ENCODE data around the gene MTRF1L. TPM values are rescaled to one million over a fixed set of nuclear protein-coding genes. Genes with fewer than 3 reads are reported as not detected.
A peak's percentile ranks its signal among the peaks of the same experiment; 100 is the strongest.
"Not testable (repeated sequence)": the region's sequence is repeated elsewhere in the genome, so short reads cannot be mapped to it uniquely, and the experiment has no call there.

The MTRF1L gene
- total RNA-seq, 1 donor from 2014 or later, result 16.0 TPM

DNA sequence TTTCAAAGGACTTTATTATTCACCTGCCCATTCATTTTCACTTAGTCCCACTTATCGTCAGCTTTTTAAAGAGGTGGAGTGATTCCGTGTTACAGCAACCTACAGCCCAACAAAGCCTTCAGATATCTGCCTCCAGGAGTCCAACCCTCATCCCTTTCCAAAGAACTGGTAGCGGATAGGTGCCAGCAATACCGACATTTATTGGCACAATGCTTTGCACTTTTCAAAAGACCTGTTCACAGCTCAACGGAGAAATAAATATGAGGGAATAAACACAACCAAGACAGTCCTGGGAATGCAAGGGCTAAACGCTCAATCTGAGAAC, 819 bp upstream of the MTRF1L start:
- no peak for DNase-seq (ENCODE audit: low spot score)

GRCh38 chr6:153001767-153002612, 519 bp downstream of the MTRF1L start:
- no peak for DNase-seq (ENCODE audit: low spot score)

- DNase-seq (ENCODE audit: low spot score), result not testable (repeated sequence)
Observed at GRCh38 chr6:153000790-153001189, 1.7 kb downstream of the MTRF1L start.

DNA sequence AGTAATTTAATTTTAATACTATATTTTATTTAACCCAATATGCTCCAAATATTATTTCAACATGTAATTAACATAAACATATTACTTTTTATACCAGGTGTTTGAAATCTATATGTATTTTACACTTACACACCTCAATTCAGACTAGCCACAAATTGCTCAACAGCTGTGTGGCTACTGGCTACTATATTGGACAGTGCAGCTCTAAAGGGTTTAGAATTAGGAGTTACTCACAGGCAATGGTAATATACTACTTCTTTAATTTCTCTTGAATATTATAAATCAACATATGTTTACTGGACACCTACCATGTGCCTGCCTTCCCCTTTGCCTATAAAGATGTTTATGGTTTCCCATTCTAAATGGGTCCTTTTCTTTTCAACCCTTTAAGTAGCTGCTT, 2.3 kb downstream of the MTRF1L start:
- no peak for DNase-seq (ENCODE audit: low spot score)

- not testable (repeated sequence) for DNase-seq (ENCODE audit: low spot score)
Observed at GRCh38 chr6:152999538-152999937, 3.0 kb downstream of the MTRF1L start.

- DNase-seq (ENCODE audit: low spot score), result no peak
Observed at GRCh38 chr6:152993847-152994246, 8.7 kb downstream of the MTRF1L start.

- DNase-seq (ENCODE audit: low spot score), result no peak
Observed at GRCh38 chr6:152993431-152993830, 9.1 kb downstream of the MTRF1L start.

- DNase-seq (ENCODE audit: low spot score), result no peak
Observed at GRCh38 chr6:152986978-152987377, 15.5 kb downstream of the MTRF1L start.

- DNase-seq (ENCODE audit: low spot score), result not testable (repeated sequence)
Observed at GRCh38 chr6:152985300-152985699, 17.2 kb downstream of the MTRF1L start.

- no peak for DNase-seq (ENCODE audit: low spot score)
Observed at GRCh38 chr6:152984513-152984872, 18.0 kb downstream of the MTRF1L start.

- DNase-seq (ENCODE audit: low spot score), result peak; percentile 84
Observed at GRCh38 chr6:152983637-152984512, 18.6 kb downstream of the MTRF1L start.

- peak; percentile 97 for DNase-seq (ENCODE audit: low spot score)
Observed at GRCh38 chr6:152982904-152983636, 19.4 kb downstream of the MTRF1L start, which contains the start of gene FBXO5. Gene FBXO5, minus strand, starts transcription at chr6:152983041. Its CDS starts 82 bp downstream, at chr6:152982959.

DNA sequence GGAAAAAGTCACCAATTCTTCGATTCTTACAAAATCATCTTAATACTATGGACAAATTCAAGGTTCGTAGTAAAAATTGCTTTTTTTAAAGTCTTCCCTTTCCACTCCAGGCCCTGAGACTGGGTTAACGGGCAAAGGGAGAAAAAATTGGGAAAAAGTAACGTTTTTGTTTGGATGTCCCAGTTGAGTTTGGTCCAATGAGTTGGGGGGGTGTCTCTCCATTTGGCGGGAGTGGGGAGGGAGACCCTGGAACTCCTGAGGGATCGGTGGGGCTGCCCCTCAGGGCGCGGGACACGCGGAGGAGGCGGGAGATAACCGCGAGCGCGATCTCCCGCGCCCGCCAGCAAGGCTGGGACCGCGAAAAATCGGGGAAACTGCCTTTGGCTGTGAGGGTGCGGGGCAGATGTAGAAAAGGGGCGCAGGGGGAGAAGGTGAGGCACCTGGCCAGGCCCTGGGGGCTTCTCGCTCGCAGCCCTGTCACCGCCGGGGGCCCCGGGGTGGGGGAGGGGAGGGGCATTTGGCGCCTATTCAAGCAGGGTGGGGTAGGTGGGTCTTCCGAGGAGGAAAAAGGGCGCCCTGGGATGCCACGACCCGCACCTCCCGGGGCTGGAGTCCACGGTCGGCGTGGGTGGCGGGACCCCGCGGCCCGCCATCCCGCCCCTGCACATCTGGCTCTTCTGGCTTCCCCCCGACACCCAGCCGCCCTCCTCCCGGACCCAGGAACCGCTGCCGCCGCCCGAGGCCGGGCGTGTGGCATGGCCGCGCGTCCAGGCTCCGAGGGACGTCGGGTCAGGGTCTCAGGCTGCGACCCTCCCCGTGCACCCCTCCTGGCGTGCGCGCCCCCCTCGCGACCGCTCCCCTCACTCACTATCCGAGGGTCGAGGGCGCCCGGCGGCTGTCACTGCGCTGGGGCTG, 20.3 kb downstream of the MTRF1L start:
- peak; percentile 51 for DNase-seq (ENCODE audit: low spot score)

DNA sequence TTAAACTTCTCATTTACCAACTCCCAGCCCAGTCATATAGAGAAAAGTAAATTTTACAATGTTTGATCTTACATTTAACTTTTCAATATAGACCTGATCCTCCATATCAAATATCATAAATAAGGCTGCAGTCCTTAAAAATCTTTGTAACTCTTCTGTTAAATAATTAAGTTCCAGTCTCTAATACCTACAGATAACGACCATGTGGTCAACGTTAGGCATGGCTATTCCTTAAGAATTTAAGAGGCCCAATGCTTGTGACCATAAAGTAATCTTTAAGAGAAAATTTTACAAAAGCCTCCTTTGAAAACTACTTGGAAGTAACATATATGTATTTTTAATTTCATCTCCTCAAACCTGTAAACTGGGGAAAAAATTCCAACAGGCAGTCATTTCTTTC, 21.3 kb downstream of the MTRF1L start:
- DNase-seq (ENCODE audit: low spot score), result no peak

DNA sequence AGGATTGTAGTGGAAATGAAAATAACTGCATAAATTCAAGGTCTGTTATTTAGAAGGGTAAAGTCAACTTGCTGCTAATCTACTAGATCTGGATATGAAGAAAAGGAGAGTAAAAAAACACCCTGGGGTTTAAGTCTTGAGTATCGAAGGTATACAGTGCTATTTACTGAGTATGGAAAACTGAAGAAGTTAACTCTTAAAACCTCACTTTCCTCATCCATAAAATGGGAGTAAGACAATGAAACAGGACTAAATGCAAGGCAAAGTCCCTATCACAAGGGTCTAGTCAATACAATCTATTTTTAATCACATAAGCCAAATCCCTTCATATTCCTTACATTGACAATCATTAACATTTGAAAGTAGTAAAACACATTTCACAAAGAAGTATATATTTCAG, 21.9 kb downstream of the MTRF1L start:
- no peak for DNase-seq (ENCODE audit: low spot score)

DNA sequence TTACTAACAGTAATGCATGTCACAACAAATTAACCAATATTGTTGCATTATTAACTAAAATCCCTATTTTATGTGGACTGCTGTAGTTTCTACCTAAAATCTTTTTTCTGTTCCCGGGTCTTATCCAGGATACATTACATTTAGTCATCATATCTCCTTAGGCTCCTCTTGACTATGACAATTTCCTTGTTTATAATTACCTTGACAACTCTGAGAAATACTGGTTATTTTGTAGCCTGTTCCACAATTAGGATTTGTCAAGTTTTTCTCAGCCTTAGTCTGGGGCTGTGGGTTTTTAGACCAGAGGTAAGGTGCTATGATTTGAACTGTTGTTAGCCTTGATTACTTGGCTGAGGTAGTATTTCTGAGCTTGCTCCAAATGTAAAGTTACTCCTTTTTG, 23.4 kb downstream of the MTRF1L start:
- no peak for DNase-seq (ENCODE audit: low spot score)

GRCh38 chr6:152978058-152978457, 24.5 kb downstream of the MTRF1L start:
- DNase-seq (ENCODE audit: low spot score), result no peak

DNA sequence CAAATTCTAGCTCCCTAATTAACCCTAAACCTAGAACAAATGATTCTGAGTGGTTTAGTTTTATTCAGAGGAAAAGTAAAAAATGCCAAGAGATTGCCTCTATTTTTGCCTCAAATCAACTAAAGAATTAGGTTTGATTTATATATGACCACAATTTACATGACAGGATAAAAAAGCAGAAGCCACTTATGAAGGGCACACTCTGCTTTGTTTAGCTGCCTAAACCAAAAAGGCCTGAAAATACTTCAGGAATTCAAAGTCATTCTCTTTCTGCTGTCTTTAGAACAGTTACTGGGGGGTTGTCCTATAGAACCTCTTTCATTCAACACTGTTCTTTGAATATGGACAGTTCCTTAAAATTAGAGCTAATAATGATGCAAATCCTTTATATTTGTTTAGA, 25.0 kb downstream of the MTRF1L start:
- no peak for DNase-seq (ENCODE audit: low spot score)

GRCh38 chr6:152976749-152977148, 25.8 kb downstream of the MTRF1L start:
- no peak for DNase-seq (ENCODE audit: low spot score)

- no peak for DNase-seq (ENCODE audit: low spot score)
Observed at GRCh38 chr6:152975204-152975915, 27.1 kb downstream of the MTRF1L start.
